Measurements from ENCODE around the gene MACROD2.
A peak's percentile ranks its signal among the peaks of the same experiment; 100 is the strongest.
"Not testable (repeated sequence)": the region's sequence is repeated elsewhere in the genome, so short reads cannot be mapped to it uniquely, and the experiment has no call there.

Gene MACROD2

DNA sequence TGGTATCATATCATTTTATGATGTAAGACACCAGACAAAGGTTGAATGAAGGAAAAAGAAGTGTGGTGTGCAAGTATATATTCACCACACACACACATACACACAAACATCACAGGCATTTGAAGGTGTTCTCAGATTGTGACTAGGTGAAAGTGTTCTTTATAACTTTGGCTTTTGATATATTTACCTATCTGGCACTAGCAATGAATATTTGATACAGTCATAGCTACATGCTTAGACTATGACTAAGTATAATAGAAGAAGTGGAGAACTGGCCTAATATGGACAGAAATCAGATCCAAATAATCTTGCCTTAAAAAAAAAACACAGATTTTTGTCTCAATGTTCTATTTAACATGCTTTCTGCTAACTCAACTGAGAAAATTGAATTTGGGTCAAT, 1768.0 kb downstream of the MACROD2 start:
- no peak for DNase-seq (ENCODE audit: low read depth)

- DNase-seq (ENCODE audit: low read depth): no peak
Measured at GRCh38 chr20:15767586-15767985, 1772.3 kb downstream of the MACROD2 start.

DNA sequence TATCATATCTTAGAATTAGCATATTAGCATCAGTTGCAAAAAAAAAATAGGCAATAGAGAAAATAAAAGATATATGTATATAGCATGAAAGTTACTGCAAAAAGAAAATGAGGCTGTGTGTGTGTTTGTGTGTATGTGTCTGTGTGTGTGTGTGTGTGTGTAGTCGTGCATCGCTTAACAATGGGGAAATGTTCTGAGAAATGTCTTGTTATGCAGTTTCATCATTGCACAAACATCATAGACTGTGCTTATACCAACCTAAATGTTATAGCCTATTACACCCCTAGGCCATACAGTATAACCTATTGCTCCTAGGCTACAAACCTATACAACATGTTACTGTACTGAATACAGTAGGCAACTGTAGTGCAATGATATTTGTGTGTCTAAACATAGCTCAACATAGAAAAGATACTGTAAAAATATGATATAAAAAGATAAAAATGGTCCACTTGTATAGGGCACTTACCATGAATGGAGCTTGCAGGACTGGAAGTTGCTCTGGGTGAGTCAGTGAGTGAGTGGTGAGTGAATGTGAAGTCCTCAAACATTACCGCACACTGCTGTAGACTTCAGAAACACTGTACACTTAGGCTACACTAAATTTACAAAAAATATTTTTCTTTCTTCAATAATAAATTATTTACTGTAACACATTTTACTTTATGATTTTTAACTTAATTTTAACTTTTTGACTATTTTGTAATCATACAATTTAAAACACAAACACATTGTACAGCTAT, 1772.9 kb downstream of the MACROD2 start:
- no peak for DNase-seq (ENCODE audit: low read depth)

- no peak for DNase-seq (ENCODE audit: low read depth)
Measured at GRCh38 chr20:15772826-15773225, 1777.5 kb downstream of the MACROD2 start.

DNA sequence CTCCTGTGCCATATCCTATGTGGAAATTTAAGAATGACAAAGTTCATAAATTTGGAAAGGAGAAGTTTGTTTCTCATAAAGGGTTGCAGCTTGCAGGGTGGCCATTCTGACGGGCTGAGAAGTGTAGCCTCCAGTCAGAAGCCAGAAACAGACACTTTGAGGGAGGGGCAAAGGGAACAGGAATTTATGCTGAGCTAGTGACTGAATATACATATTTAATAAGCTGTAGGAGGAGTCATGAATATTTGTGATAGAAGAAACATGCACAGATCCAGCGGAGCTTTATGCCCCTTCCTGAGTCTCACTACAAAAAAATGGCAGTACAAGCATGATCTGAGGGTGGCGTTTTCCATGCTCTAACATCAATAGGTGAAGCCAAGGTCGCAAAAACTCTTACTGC, 1779.6 kb downstream of the MACROD2 start:
- no peak for DNase-seq (ENCODE audit: low read depth)

DNA sequence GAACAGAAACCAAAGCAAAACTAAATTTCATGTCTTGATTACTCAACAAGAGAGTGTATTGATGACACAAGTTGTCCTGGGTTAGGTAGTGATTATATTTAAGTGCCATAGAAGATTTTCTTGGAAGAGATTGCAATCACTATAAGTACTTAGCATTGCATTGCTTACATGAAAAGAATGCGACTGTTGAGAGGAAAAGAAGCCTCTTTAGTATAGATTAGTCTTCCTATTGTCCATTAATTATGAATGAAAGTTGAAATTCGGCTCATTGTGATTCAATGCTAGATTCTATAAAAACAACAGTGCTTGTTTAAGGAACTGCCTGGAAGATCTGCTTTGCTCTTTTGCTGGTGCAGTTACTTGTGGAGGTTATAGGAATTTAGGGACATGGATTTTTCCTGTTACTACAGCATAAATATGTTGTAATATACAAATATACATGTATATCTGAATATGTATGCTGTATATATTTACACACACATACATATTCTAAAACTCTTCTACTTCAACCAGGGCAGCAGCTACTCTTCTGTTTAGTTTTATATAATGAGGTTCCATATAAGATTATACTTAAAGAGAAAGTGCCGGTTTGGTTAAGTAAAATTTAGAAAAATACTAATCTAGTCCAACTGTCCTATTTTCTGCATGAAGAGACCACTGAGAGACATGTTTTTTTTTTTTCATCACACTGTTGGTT, 1781.6 kb downstream of the MACROD2 start:
- no peak for DNase-seq (ENCODE audit: low read depth)

- DNase-seq (ENCODE audit: low read depth): no peak
Measured at GRCh38 chr20:15784020-15784419, 1788.7 kb downstream of the MACROD2 start.

DNA sequence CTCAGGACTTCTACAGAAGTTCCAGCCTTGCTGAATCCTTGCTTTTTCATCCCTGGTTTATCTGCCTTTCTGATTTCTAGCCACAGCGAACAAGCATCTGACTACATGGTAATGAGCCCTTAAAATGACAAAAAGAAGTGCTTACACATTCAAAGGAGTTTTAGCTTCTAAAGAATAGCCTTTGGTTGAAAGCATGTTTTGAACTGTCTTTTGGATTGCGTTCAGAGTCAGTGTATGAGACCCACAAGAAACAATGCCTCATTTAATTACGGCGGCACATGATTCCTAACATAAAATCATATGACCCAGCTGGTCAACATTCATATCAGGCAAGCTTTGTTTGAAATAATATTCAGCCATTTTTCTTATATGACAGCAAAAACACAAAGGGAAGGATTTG, 1793.8 kb downstream of the MACROD2 start:
- DNase-seq (ENCODE audit: low read depth): no peak

DNA sequence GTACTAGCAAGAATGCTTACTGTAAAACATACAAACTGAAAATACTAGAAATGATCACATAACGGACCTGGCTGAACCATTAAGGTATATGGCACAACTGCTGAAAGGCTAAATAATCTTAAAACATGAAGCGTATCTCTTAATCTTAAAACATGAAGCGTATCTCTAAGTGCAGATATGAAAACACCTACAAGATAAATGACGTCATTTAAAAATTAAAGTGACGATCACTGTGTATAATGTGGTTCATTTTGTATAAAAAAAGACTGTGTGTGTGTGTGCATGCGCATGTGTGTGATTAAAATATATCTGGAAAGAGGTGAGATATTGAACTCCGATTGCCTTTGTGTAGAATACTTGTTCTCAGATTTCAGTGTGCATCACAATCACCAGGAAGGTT, 1797.5 kb downstream of the MACROD2 start:
- DNase-seq (ENCODE audit: low read depth): no peak

DNA sequence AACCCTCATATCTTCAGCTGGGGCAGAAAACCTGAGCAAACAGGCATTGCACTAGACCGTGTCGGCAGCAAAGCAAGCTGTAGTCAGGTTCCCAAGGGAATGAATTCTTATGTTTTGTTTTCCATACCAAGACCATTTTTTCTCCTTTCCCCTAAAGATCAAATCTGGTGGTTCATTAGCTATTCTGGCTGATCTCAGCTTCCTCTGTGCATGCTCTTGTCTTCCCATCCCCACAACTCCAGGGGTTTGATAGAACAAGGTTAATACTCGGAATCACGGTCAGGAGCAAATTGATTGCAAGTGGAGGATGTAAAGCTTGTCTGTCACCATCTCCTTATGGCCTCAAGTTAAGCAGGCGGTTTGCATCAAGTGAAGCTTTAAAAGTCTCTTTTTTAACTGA, 1799.1 kb downstream of the MACROD2 start:
- DNase-seq (ENCODE audit: low read depth): no peak

DNA sequence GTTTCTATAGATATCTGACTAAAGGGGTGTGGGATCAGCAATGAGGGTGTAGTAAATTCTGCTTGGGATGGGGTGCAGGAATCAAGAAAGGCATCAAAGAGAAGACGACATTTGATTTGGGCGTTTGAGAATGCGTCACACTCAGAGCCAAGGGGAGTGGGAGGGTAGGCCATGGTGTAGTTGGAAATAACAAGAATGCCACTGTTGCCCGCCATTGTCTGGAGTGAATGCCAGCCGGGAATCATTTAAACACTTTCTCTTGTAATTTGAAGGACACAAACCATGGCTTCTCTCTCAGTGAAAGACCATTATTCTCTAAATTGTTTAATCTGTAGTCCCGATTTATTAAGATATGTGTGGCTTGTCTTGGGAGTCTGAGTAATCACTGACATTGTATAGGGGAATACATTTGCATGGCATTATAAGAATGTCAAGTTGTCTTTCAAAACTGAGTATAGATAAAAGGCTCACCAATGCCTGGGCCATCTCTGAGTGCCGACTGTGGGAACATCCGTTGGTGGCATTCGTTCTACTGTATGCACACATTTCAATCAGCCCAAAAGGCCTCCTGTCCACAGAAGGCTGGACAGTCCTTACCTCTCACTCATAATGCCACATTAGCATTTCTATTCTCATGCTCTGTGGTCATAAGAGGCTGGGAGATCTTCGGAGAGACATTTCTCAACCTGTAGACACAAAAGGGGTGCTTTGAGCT, 1800.1 kb downstream of the MACROD2 start:
- DNase-seq (ENCODE audit: low read depth): no peak

GRCh38 chr20:15799871-15800270, 1804.6 kb downstream of the MACROD2 start:
- peak; percentile 27 for DNase-seq (ENCODE audit: low read depth)

- DNase-seq (ENCODE audit: low read depth): no peak
Measured at GRCh38 chr20:15802020-15802419, 1806.7 kb downstream of the MACROD2 start.

DNA sequence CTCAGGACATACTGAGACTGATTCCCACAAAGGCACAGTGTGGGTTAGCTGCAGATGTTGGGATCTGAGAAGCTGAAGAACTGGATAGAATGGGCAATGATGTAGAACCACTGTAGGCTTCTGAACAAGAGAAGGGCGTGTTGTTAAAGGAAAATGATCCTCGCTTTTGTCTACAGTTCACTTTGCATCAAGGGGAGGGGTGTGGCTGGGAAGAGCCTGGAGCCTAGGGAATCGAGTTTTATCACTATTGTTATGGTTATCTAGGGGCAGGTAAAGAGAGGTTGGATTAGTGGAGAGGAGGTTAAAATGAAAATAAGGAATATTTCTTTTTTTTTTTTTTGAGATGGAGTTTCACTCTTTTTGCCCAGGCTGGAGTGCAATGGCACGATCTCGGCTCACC, 1809.8 kb downstream of the MACROD2 start:
- no peak for DNase-seq (ENCODE audit: low read depth)

- DNase-seq (ENCODE audit: low read depth): no peak
Measured at GRCh38 chr20:15806105-15806504, 1810.8 kb downstream of the MACROD2 start.

DNA sequence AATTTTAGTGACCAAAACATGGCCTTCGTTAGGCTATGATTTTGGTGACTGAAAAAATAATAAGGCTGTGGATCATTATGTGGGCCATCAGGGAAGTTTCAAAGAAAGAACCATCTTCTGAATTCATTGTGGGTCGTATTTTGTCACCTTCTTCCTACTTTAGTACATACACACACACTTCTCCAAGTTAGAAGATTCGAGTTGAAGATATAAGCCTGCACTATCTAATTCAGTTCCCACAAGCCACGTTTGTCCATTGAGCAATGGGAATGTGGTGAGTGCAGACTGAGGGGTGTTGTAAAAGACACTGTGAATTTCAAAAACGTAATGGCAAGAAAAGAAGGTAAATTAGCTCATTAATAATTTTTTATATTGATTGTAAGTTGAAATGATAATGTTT, 1812.0 kb downstream of the MACROD2 start:
- no peak for DNase-seq (ENCODE audit: low read depth)

DNA sequence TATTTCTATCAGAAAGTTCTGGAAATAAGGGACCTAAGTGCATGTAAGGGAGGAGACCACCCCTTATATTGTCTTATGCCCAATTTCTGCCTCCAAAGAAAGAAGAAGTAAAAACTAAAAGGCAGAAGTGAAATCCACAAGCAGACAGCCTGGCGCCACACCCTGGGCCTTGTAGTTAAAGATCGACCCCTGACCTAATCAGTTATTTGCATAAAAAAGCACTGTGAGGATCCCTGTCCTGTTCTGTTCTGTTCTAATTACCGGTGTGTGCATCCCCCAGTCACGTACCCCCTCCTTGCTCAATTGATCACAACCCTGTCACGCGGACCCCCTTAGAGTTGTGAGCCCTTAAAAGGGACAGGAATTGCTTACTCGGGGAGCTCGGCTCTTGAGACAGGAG, 1812.5 kb downstream of the MACROD2 start:
- not testable (repeated sequence) for DNase-seq (ENCODE audit: low read depth)

- no peak for DNase-seq (ENCODE audit: low read depth)
Measured at GRCh38 chr20:15811951-15812350, 1816.6 kb downstream of the MACROD2 start.

GRCh38 chr20:15812696-15813095, 1817.4 kb downstream of the MACROD2 start:
- no peak for DNase-seq (ENCODE audit: low read depth)

DNA sequence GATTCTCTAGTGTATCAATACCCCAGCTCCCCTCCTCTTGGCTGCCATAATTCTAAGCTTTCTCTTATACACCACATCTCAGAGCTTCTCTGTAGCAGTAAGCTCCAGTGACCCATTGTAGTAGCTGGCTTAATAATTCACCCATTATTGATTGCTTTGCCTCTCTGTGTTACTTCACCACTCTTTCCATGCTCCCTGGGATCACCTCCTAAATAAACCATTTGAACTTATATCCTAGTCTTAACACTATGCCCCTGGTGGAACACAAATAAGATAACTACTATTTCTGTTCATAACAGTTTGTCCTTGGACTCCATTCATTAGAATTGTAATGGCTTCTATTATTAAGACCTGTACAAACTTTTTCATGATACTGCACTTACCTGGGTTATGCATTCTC, 1819.0 kb downstream of the MACROD2 start:
- DNase-seq (ENCODE audit: low read depth): no peak

DNA sequence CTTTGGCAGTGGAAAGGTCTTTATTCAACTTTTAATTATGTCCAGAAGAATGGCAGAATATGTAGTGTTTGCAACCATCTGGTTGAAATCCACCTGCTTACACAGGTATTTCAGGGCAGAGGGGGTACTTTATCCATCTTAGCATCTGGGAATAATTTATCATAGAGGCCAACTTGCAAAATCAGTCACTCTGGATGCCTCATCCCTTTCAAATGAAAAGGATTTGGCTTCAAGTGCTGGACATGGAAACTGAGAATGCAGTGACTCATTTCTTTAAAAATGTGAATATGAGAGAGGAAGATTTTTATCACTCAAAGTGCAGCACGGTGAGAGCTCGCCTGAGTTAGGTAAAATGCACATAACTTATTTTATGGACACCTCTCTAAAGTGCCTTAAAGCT, 1819.6 kb downstream of the MACROD2 start:
- peak; percentile 28 for DNase-seq (ENCODE audit: low read depth)

GRCh38 chr20:15817351-15817750, 1822.0 kb downstream of the MACROD2 start:
- no peak for DNase-seq (ENCODE audit: low read depth)

GRCh38 chr20:15818651-15819071, 1823.3 kb downstream of the MACROD2 start:
- no peak for DNase-seq (ENCODE audit: low read depth)

All from GM04504 (cell line).